Thyroid gland (tissue), 4 donors: ENCODE results near the gene MSH2. TPM values are rescaled to one million over a fixed set of nuclear protein-coding genes. Genes with fewer than 3 reads are reported as not detected.

ENCODE experiments used
- DNase-seq, 2 donors: peaks; one replicate each; pipeline ENCODE4 v3.0.0-alpha.2; 2019
- H3K27ac ChIP-seq, 3 donors: fragments of 200-600 bp; sonication (generic); 1 replicate in 2 of 3; 2 replicates in 1 of 3; pipeline ENCODE4 v1.5.1; 2016 to 2019; ENCODE audit warnings: mild to moderate bottlenecking in 1 of 3, moderate library complexity in 1 of 3
- H3K27me3 ChIP-seq: fragments of 200-600 bp; sonication (generic); one replicate; pipeline ENCODE4 v1.5.1; 2019
- H3K36me3 ChIP-seq, 2 donors: fragments of 200-600 bp; sonication (generic); one replicate each; pipeline ENCODE4 v1.5.1; 2016 to 2019
- H3K4me1 ChIP-seq, 2 donors: fragments of 200-600 bp; sonication (generic); one replicate each; pipeline ENCODE4 v1.5.1; 2017 to 2019
- H3K4me3 ChIP-seq, 3 donors: fragments of 200-600 bp; sonication (generic); replicated peaks in 1 of 3; 1 replicate in 2 of 3; 2 replicates in 1 of 3; pipeline ENCODE4 v1.5.1; 2016; ENCODE audit warnings: mild to moderate bottlenecking in 1 of 3
- H3K9me3 ChIP-seq: fragments of 200-600 bp; sonication (generic); one replicate; pipeline ENCODE4 v1.5.1; 2017
- CTCF ChIP-seq, 6 experiments: fragments of 200-600 bp in 3 of 6; fragments of 450-650 bp in 3 of 6; sonication (generic) in 3 of 6; IDR thresholded peaks; one replicate each; pipeline ENCODE4 v1.5.1; 2016 to 2019; ENCODE audit warnings: antibody characterized with exemption in 6 of 6, mild to moderate bottlenecking in 2 of 6, inconsistent platforms in 1 of 6, moderate library complexity in 1 of 6
- POLR2A ChIP-seq, 2 donors: fragments of 450-650 bp; IDR thresholded peaks; one replicate each; pipeline ENCODE4 v1.6.1; 2017; ENCODE audit warnings: antibody characterized with exemption in 2 of 2, mild to moderate bottlenecking in 2 of 2, moderate library complexity in 1 of 2
- WGBS, 2 donors: methylation state at CpG; one replicate each; pipeline ENCODE4 v1.1.5; 2017; 5-methylcytosine and 5-hydroxymethylcytosine counted together
- intact Hi-C: fragments of 100-400 bp; cut with DNase I; formaldehyde crosslinking; loops from one replicate; pipeline ENCODE4 v1.15.1; 2023
- total RNA-seq, 4 donors: library from RNA; depleted of rRNA; stranded (reverse); fragments of >200 nt; gene quantifications; one replicate each; pipeline ENCODE4 v1.2.3, GENCODE V29; 2016

Gene MSH2
- total RNA-seq, 4 donors from 2014 or later, result 21.7 to 28.4 (median 24.3) TPM

- WGBS, 2 donors, result 97% methylated on average over 3 of the region's 3 CpGs
- peaks cover 0 to 4% of the 10 kb centered on the region in 2 donors for H3K36me3 ChIP-seq
- intact Hi-C loops, result no loop called here
- DNase-seq, result no peak
- no peak overlapping the region for H3K4me3 ChIP-seq
- TF ChIP-seq POLR2A (IDR thresholded peaks at IDR 0.05) (no peak), CTCF (IDR thresholded peaks at IDR 0.05) (no peak)
- no peaks in the 10 kb centered on the region for H3K27me3 ChIP-seq
- H3K4me1 ChIP-seq, result no peaks in the 10 kb centered on the region
- H3K9me3 ChIP-seq, result no peaks in the 10 kb centered on the region
- H3K27ac ChIP-seq, result no peak overlapping the region
Observed at GRCh38 chr2:47455411-47455810, 52.5 kb downstream of the MSH2 start.

GRCh38 chr2:47456851-47457250 lies 53.9 kb downstream of the MSH2 start:
- Histone ChIP-seq H3K4me3 (no peak overlapping the region), H3K27me3 (no peaks in the 10 kb centered on the region), H3K4me1 (no peaks in the 10 kb centered on the region), H3K36me3 (peaks cover 0 to 4% of the 10 kb centered on the region in 2 donors), H3K9me3 (no peaks in the 10 kb centered on the region), H3K27ac (no peak overlapping the region)
- intact Hi-C loops, result no loop called here
- no peak for DNase-seq
- TF ChIP-seq POLR2A (IDR thresholded peaks at IDR 0.05) (no peak), CTCF (IDR thresholded peaks at IDR 0.05) (no peak)
- WGBS, 2 donors, result 94 to 98% methylated on average over 3 of the region's 3 CpGs

- Histone ChIP-seq H3K36me3 (peaks cover 0 to 4% of the 10 kb centered on the region in 2 donors), H3K27me3 (no peaks in the 10 kb centered on the region), H3K4me1 (no peaks in the 10 kb centered on the region), H3K4me3 (no peak overlapping the region), H3K27ac (no peak overlapping the region), H3K9me3 (no peaks in the 10 kb centered on the region)
- DNase-seq, result no peak
- TF ChIP-seq POLR2A (IDR thresholded peaks at IDR 0.05), result no peak
- intact Hi-C loops, result no loop called here
- WGBS, 2 donors, result 94 to 97% methylated on average over 5 of the region's 5 CpGs
Observed at GRCh38 chr2:47457268-47457667, 54.3 kb downstream of the MSH2 start.

GRCh38 chr2:47459021-47459420 lies 56.1 kb downstream of the MSH2 start:
- no peaks in the 10 kb centered on the region for H3K4me1 ChIP-seq
- DNase-seq, result no peak
- TF ChIP-seq CTCF (IDR thresholded peaks at IDR 0.05) (no peak), POLR2A (IDR thresholded peaks at IDR 0.05) (no peak)
- peaks cover 0 to 4% of the 10 kb centered on the region in 2 donors for H3K36me3 ChIP-seq
- no peaks in the 10 kb centered on the region for H3K27me3 ChIP-seq
- H3K27ac ChIP-seq, result no peak overlapping the region
- no peak overlapping the region for H3K4me3 ChIP-seq
- intact Hi-C loops, result no loop called here
- no peaks in the 10 kb centered on the region for H3K9me3 ChIP-seq

GRCh38 chr2:47460766-47461165 lies 57.8 kb downstream of the MSH2 start:
- no peak overlapping the region for H3K27ac ChIP-seq
- H3K9me3 ChIP-seq, result no peaks in the 10 kb centered on the region
- TF ChIP-seq CTCF (IDR thresholded peaks at IDR 0.05) (no peak), POLR2A (IDR thresholded peaks at IDR 0.05) (no peak)
- H3K36me3 ChIP-seq, result peaks cover 0 to 4% of the 10 kb centered on the region in 2 donors
- H3K4me3 ChIP-seq, result no peak overlapping the region
- intact Hi-C loops, result no loop called here
- no peaks in the 10 kb centered on the region for H3K4me1 ChIP-seq
- no peaks in the 10 kb centered on the region for H3K27me3 ChIP-seq
- no peak for DNase-seq
